DND-41 (cell line): ENCODE data around the gene PTPRN2.

Experiments used
- EZH2 ChIP-seq: IDR thresholded peaks from 3 replicates; pipeline ENCODE4 v1.6.1; 2012; ENCODE audit warnings: borderline replicate concordance, low read depth, mild to moderate bottlenecking, moderate library complexity, low read length, inconsistent platforms; ENCODE audit not compliant: severe bottlenecking
- TF ChIP-seq, protein P1 (sequence below): IDR thresholded peaks from 2 replicates; pipeline ENCODE4 v1.5.1; 2012; ENCODE audit warnings: borderline replicate concordance, low read length, moderate library complexity, mild to moderate bottlenecking; ENCODE audit not compliant: poor library complexity, severe bottlenecking; ENCODE audit errors: extremely low read depth

DNA sequence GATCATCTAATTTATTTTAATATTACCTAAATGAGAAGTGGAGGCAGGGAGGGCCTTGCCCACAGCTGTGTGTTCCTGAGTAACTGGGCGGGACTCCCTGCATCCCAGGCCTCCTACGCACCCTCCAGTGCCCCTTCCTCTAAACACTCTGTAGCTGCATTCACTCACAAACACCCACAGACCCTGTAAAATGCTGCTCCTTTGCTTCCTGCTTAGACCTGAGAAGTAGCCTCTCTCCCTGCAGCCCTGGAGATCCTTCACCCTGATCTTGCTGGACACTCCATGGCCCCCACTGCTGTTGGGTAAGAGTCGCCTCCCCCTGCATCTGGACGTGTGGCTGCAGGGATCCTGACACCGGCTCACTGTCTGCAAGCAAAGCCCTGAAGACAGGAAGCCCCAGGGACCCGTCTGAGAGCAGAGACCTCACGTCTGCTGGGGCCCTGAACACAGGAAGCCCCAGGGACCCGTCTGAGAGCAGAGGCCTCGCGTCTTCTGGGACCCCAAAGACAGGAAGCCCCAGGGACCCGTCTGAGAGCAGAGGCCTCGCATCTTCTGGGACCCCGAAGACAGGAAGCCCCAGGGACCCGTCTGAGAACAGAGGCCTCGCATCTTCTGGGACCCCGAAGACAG, 661.0 kb downstream of the PTPRN2 start:
- TF ChIP-seq, protein P1, sequence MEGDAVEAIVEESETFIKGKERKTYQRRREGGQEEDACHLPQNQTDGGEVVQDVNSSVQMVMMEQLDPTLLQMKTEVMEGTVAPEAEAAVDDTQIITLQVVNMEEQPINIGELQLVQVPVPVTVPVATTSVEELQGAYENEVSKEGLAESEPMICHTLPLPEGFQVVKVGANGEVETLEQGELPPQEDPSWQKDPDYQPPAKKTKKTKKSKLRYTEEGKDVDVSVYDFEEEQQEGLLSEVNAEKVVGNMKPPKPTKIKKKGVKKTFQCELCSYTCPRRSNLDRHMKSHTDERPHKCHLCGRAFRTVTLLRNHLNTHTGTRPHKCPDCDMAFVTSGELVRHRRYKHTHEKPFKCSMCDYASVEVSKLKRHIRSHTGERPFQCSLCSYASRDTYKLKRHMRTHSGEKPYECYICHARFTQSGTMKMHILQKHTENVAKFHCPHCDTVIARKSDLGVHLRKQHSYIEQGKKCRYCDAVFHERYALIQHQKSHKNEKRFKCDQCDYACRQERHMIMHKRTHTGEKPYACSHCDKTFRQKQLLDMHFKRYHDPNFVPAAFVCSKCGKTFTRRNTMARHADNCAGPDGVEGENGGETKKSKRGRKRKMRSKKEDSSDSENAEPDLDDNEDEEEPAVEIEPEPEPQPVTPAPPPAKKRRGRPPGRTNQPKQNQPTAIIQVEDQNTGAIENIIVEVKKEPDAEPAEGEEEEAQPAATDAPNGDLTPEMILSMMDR = no peak
- TF ChIP-seq EZH2 = no peak
